ACC112 (cell line): Measurements from ENCODE around the gene CCDC12.
A peak's percentile ranks its signal among the peaks of the same experiment; 100 is the strongest.

Experiments
- H2AFZ ChIP-seq: fragments of 200-600 bp; sonication (generic); one replicate; pipeline ENCODE4 v1.6.0; 2017; ENCODE audit warnings: antibody characterized with exemption, low read length; ENCODE audit not compliant: unreplicated experiment
- H3K27ac ChIP-seq: fragments of 200-600 bp; sonication (generic); 2 replicates; pipeline ENCODE4 v1.5.1; 2014; ENCODE audit warnings: low read depth, mild to moderate bottlenecking, antibody characterized with exemption, low read length, moderate library complexity
- H3K27me3 ChIP-seq: fragments of 200-600 bp; sonication (generic); 2 replicates; pipeline ENCODE4 v1.6.1; 2014; ENCODE audit warnings: mild to moderate bottlenecking, antibody characterized with exemption, low read length, moderate library complexity, mixed read lengths; ENCODE audit not compliant: insufficient read depth
- H3K36me3 ChIP-seq: fragments of 200-600 bp; sonication (generic); 2 replicates; pipeline ENCODE4 v1.6.1; 2016; ENCODE audit warnings: mild to moderate bottlenecking, antibody characterized with exemption, low read length, moderate library complexity, mixed read lengths; ENCODE audit not compliant: insufficient read depth
- H3K4me1 ChIP-seq: fragments of 200-600 bp; sonication (generic); one replicate; pipeline ENCODE4 v1.6.1; 2016; ENCODE audit warnings: low read length, mixed read lengths; ENCODE audit not compliant: insufficient read depth, unreplicated experiment, control insufficient read depth
- H3K4me3 ChIP-seq: fragments of 200-600 bp; sonication (generic); 2 replicates; pipeline ENCODE4 v1.5.1; 2014; ENCODE audit warnings: mild to moderate bottlenecking, low read depth, low read length
- H3K79me2 ChIP-seq: fragments of 200-600 bp; sonication (generic); one replicate; pipeline ENCODE4 v1.6.0; 2016; ENCODE audit warnings: low read length; ENCODE audit not compliant: control insufficient read depth, unreplicated experiment, insufficient read depth

The CCDC12 gene

GRCh38 chr3:46897829-46898320, 78.7 kb downstream of the CCDC12 start:
- Histone ChIP-seq H2AFZ (no peak overlapping the region), H3K36me3 (no peaks in the 10 kb centered on the region), H3K27me3 (no peaks in the 10 kb centered on the region), H3K4me3 (no peak overlapping the region), H3K79me2 (no peaks in the 10 kb centered on the region), H3K27ac (no peak overlapping the region), H3K4me1 (peaks cover 8% of the 10 kb centered on the region)

GRCh38 chr3:46897031-46897430, 79.5 kb downstream of the CCDC12 start:
- peaks cover 12% of the 10 kb centered on the region for H3K4me1 ChIP-seq
- no peak overlapping the region for H3K27ac ChIP-seq
- H3K79me2 ChIP-seq: no peaks in the 10 kb centered on the region
- no peak overlapping the region for H2AFZ ChIP-seq
- no peaks in the 10 kb centered on the region for H3K36me3 ChIP-seq
- H3K27me3 ChIP-seq: no peaks in the 10 kb centered on the region
- no peak overlapping the region for H3K4me3 ChIP-seq

- H3K4me1 ChIP-seq: peaks cover 12% of the 10 kb centered on the region
- no peak overlapping the region for H3K4me3 ChIP-seq
- no peak overlapping the region for H2AFZ ChIP-seq
- H3K79me2 ChIP-seq: no peaks in the 10 kb centered on the region
- peaks cover 2% of the 10 kb centered on the region; the same call in 1 of the 2 replicates for H3K27me3 ChIP-seq
- no peak overlapping the region for H3K27ac ChIP-seq
- H3K36me3 ChIP-seq: no peaks in the 10 kb centered on the region
Observed at GRCh38 chr3:46896386-46896785, 80.2 kb downstream of the CCDC12 start.

GRCh38 chr3:46895761-46896160, 80.8 kb downstream of the CCDC12 start:
- H2AFZ ChIP-seq: no peak overlapping the region
- peaks cover 4% of the 10 kb centered on the region; the same call in 1 of the 2 replicates for H3K27me3 ChIP-seq

GRCh38 chr3:46895204-46895660, 81.3 kb downstream of the CCDC12 start:
- H3K79me2 ChIP-seq: no peaks in the 10 kb centered on the region
- no peak overlapping the region for H3K4me3 ChIP-seq
- H3K4me1 ChIP-seq: peaks cover 12% of the 10 kb centered on the region
- H2AFZ ChIP-seq: no peak overlapping the region
- H3K36me3 ChIP-seq: no peaks in the 10 kb centered on the region
- H3K27ac ChIP-seq: no peak overlapping the region
- H3K27me3 ChIP-seq: peaks cover 4% of the 10 kb centered on the region; the same call in 1 of the 2 replicates

More at GRCh38 chr3:46895761-46896160, 80.8 kb downstream of the CCDC12 start:
- no peak overlapping the region for H3K27ac ChIP-seq
- H3K36me3 ChIP-seq: no peaks in the 10 kb centered on the region
- H3K79me2 ChIP-seq: no peaks in the 10 kb centered on the region
- H3K4me3 ChIP-seq: no peak overlapping the region
- peaks cover 12% of the 10 kb centered on the region for H3K4me1 ChIP-seq

- H3K36me3 ChIP-seq: no peaks in the 10 kb centered on the region
- no peak overlapping the region for H2AFZ ChIP-seq
- peaks cover 4% of the 10 kb centered on the region; the same call in 1 of the 2 replicates for H3K27me3 ChIP-seq
- no peak overlapping the region for H3K27ac ChIP-seq
- H3K79me2 ChIP-seq: no peaks in the 10 kb centered on the region
- H3K4me3 ChIP-seq: no peak overlapping the region
- peaks cover 12% of the 10 kb centered on the region for H3K4me1 ChIP-seq
Observed at GRCh38 chr3:46894256-46894655, 82.3 kb downstream of the CCDC12 start.

GRCh38 chr3:46893763-46894162, 82.8 kb downstream of the CCDC12 start:
- Histone ChIP-seq H3K27me3 (peaks cover 4% of the 10 kb centered on the region; the same call in 1 of the 2 replicates), H3K36me3 (no peaks in the 10 kb centered on the region), H3K4me3 (no peak overlapping the region), H3K27ac (no peak overlapping the region), H3K4me1 (peaks cover 12% of the 10 kb centered on the region), H3K79me2 (no peaks in the 10 kb centered on the region), H2AFZ (no peak overlapping the region)

GRCh38 chr3:46893146-46893748, 83.3 kb downstream of the CCDC12 start:
- Histone ChIP-seq H3K27ac (no peak overlapping the region), H3K27me3 (peaks cover 4% of the 10 kb centered on the region; the same call in 1 of the 2 replicates), H3K79me2 (no peaks in the 10 kb centered on the region), H3K4me3 (peak overlapping the region; percentile 70), H2AFZ (no peak overlapping the region), H3K4me1 (peaks cover 12% of the 10 kb centered on the region), H3K36me3 (no peaks in the 10 kb centered on the region)

- Histone ChIP-seq H2AFZ (peak overlapping the region; percentile 16), H3K4me3 (peak overlapping the region; percentile 70), H3K79me2 (no peaks in the 10 kb centered on the region), H3K27ac (no peak overlapping the region), H3K27me3 (peaks cover 4% of the 10 kb centered on the region; the same call in 1 of the 2 replicates), H3K4me1 (peaks cover 12% of the 10 kb centered on the region), H3K36me3 (no peaks in the 10 kb centered on the region)
Observed at GRCh38 chr3:46892285-46893145, 84.0 kb downstream of the CCDC12 start.

- Histone ChIP-seq H3K36me3 (no peaks in the 10 kb centered on the region), H2AFZ (no peak overlapping the region), H3K4me3 (no peak overlapping the region), H3K4me1 (peaks cover 12% of the 10 kb centered on the region), H3K27me3 (peaks cover 4% of the 10 kb centered on the region; the same call in 1 of the 2 replicates), H3K79me2 (no peaks in the 10 kb centered on the region), H3K27ac (no peak overlapping the region)
Observed at GRCh38 chr3:46891132-46891531, 85.4 kb downstream of the CCDC12 start.
